Activated CD4-positive, alpha-beta T cell treated with anti-CD3 and anti-CD28 coated beads, Interleukin-2, amount 50 U/mL, for 1 hour (primary cell): Measurements from ENCODE around the gene HSD17B12.
A peak's percentile ranks its signal among the peaks of the same experiment; 100 is the strongest.

Source experiments
- DNase-seq: peaks from one replicate; pipeline ENCODE4 v3.0.0-alpha.2; 2020

Gene HSD17B12

GRCh38 chr11:43812471-43812870, 131.9 kb downstream of the HSD17B12 start:
- DNase-seq: no peak

- DNase-seq: no peak
Observed at GRCh38 chr11:43818220-43818619, 137.7 kb downstream of the HSD17B12 start.

GRCh38 chr11:43819926-43820325, 139.4 kb downstream of the HSD17B12 start:
- no peak for DNase-seq

DNA sequence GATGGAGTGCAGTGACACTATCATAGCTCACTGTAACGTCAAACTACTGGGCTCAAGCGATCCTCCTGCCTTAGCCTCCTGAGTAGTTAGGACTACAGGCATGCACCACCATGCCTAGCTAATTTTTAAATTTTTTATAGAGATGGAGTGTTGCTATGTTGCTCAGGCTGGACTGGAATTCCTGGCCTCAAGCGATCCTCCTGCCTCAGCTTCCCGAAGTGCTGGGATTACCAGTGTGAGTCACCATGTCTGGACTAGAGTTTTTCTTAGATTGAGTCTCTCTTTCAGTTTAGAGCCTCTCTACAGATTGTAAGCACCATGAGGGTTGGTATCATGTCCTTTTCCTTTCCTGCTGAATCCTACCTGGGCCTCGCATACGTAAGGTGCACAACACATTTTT, 142.8 kb downstream of the HSD17B12 start:
- no peak for DNase-seq

DNA sequence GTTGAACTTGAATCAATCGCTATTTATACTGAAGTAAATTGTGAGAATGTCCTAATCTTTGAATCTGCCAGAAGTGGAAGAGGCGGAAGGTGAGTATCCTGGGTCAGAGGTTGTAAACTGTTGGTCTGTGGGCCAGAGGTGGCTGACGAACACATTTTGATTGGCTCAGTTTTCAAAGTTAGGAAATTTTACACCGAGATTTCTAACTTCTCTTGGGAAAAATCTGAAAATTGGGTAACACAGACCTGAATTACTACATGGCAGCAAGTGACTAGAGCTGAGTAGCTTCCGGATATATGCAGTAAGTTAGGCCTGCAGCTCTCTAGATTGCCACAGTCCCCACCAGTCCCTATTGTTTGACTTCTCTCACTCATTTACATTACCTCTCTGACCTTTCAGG, 143.3 kb downstream of the HSD17B12 start:
- DNase-seq: no peak

DNA sequence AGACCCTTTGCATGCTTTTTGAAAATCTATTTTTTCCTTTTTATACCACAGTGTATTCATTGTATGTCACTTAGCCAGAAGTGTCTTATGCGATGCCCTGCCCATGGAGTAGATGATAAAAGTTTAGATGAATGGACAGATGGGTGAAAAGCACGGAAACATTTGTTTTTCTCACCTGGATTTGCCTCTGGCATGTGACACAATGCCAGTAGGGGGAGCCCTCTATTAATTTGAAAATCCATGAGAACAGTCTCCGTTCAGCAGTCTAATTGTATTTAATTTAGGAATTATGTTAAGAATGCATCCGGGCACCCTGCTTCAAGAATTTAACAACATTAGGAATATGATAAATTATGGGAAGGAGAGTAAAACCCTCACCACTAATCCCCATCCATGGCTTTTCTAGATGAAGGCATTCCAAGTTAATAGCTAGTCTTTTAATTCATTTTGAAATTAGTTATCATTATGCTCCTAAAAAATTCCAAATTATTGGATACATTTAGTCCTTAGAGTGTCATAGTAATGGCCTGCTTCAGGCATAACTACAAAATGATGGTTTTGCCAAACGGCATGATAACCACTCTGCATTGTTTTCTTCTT, 144.8 kb downstream of the HSD17B12 start:
- DNase-seq: no peak

DNA sequence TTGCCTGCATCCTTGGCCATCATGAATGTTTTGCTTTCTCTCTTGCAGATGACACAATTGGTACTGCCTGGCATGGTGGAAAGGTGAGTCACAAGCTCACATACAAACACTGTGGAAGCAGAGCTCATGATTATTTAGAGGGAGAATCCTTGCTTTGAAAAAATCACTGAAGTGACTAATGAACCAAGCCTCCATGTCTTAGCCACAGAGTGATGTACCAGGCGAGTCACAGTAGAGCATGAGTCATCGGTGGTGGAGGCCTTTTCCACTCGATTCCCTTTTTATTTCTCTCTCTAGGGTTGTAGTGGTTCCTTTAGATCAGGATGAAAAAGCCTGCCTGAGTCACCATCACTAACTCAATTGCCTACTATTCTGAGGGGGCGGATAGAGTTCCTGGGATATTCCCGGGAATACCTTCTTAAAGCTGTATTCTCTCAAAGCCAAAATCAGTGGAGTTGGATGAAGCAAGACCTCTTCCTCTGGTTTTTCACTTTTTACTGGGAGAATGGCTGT, 150.4 kb downstream of the HSD17B12 start:
- no peak for DNase-seq

- DNase-seq: no peak
Observed at GRCh38 chr11:43832536-43832935, 152.0 kb downstream of the HSD17B12 start.

DNA sequence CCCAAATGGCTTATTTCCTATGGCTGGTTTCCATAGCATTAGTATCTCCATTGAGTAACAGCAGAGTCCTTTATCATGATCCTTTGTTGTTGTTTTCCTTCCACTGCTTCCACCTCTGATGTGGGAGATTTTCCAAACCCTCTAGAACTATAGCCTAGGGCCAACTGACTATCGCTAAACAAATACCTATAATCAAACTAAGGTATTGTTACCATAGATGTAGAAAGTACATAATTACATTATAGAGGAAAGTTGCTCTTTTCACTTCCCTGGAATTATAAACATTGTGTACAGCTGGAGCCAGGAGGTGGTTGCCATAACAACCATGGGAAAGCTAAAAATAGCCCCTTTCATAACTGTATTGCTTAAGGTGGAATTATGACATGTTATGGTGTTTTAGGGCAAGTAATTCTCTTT, 153.1 kb downstream of the HSD17B12 start:
- no peak for DNase-seq

GRCh38 chr11:43834286-43834685, 153.7 kb downstream of the HSD17B12 start:
- DNase-seq: no peak

GRCh38 chr11:43835104-43835503, 154.6 kb downstream of the HSD17B12 start:
- DNase-seq: no peak

GRCh38 chr11:43837879-43838278, 157.3 kb downstream of the HSD17B12 start:
- DNase-seq: no peak

DNA sequence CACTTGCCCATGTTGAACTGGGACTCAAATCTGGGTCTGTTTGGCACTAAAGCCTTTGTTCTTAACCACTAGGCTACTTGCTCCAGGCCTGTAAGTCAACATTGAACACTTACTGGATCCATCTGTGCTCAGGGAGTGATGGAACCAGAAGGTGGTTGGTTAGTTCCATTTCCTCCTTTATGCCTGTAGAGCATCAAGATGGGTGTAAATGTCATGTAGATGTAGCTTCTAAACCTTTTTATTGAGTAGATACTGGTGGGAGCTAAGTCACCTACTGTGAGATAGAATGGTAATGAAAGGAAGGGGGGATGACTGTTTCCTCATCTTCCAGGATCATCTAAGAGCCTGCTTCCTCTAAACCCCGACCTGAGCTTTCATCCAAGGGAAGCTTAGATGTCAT, 161.5 kb downstream of the HSD17B12 start:
- no peak for DNase-seq

DNA sequence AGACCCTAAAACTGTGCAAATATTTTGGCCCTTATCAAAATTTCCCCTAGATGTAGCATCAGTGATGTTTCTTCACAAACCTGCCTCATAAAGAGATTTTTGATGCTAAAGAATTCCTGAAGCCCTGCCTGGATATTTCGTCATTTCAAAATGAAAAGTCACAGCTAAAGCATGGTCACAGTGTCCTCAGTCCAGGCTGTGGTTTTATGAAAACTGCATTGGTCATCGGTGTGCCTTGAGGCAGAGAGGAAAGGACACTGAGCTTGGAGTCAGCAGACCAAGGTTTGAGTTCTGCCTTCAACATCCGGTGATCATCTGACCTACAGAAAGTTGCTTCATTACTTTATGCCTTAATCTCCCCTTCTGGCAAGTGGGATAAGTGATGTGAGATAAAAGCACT, 165.3 kb downstream of the HSD17B12 start:
- no peak for DNase-seq

DNA sequence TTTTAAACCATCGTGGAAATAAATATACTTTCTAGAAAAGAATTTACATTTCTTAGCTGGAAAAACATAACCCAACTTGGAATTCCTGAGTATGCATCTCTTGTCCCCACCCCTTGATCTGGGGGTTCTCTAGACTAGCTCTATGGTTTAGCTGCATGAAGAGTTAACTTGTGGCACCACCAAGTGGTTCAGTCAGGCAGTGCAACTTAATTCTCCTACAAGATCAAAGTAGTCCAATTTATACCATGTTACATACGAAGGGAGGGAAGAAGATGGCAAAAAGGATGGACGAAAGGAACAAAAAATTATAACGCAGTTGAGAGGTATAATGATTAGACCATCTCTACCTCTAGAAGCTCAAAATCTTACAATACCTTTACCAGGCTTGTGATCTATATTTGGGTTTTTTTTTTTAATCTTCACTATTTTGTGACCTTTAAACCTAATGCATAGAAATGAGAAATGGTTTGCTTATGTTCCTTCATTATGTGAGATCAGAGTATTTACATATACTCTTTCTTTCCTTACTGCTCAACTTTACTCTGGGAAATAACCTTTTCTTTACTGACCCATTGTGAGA, 171.6 kb downstream of the HSD17B12 start:
- peak; percentile 52 for DNase-seq

- no peak for DNase-seq
Observed at GRCh38 chr11:43853781-43854180, 173.2 kb downstream of the HSD17B12 start.

GRCh38 chr11:43856993-43857392, 176.5 kb downstream of the HSD17B12 start:
- no peak for DNase-seq

- no peak for DNase-seq
Observed at GRCh38 chr11:43861141-43861540, 180.6 kb downstream of the HSD17B12 start.

- no peak for DNase-seq
Observed at GRCh38 chr11:43866520-43866919, 186.0 kb downstream of the HSD17B12 start.

DNA sequence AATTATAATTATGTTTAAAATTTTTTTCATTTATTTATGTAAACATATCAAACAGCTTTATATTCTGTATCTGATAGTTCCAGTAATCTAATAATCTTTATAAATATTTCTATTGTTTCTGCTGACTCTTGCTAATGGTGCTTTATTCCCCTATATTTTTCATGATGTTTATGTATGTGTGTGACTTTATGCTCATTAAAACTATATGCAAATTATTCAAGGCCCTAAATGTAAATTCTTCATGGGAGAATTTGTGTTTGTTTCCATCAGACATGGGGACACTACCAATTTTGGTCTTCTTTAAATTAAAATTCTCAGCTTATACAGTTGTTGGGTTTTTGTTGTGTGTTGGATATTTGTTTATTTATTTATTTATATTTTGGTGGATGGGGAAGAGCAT, 186.4 kb downstream of the HSD17B12 start:
- no peak for DNase-seq

DNA sequence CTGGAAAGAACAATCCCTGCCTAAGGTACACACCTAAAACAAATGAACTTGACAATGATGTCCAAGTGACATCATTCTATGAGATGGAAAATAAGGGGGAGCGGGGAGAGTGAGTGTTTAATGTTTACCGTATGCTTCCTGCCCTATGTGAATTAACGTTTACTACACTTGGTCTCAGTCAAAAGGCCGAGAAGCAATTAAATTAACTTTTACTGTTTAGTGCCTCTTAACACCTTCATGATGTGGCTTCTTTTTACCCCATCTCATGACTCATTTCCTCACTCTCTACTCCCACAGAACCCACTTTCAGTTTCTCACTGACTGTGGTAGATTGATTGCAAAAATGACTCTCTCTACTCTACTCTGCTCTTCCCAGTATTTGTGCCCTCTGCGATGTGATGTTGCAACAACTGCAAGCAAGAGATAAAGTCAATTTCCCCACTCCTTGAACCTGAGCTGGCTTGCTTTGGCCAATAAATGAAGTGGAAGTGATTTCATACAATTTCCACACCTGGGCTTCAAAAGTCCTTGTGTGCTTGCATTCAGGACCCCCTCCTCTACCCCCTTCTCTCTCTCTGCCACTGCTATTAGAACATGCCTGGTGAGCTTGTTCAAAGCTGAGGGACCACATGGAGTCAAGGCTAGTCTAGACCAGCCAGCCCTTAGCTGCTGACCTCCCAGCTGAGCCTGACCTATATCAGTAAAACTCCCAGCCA, 188.5 kb downstream of the HSD17B12 start:
- DNase-seq: no peak

GRCh38 chr11:43871051-43871450, 190.5 kb downstream of the HSD17B12 start:
- no peak for DNase-seq

DNA sequence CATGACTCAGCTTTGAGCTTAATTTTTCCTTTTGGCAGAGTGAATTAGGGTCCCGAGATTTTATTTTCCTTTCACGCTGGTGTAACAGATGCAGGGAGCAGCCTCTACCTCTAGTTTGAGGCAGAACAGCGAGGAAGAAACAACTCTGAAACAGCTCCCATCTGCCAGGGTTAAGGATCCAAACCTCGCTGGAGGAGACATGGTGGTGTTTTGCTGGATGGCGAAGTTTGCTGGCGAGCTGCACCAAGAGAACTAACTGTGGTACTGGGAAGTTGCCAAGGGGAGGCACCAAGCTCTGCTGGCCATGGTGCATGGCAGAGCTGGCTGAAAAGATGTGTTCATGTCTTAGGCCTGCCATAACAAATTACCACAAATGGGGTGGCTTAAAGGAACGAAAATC, 192.5 kb downstream of the HSD17B12 start:
- DNase-seq: no peak

DNA sequence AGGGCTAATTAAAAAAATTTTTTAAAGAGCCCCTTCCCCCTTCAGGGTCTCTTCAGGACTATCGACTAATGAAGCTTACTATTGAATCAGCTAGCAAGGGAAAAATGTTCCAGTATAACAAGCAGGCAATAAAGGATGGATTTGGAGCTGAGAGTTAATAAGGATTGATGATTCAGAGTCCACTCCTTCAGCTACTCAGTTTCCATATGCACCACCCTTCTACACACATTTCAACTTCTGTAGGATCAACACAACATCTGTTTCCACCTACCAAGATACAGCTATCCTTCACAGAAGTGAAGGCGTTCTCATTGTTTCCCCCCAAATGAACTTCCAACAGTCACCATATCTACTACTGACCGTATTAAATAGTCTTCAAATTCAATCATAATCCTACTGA, 193.5 kb downstream of the HSD17B12 start:
- no peak for DNase-seq
